DMS79 treated with DMSO at 0.1 percent for 48 hours (cell line): ENCODE data around the gene GLRX3.
"Not testable (repeated sequence)": the region's sequence is repeated elsewhere in the genome, so short reads cannot be mapped to it uniquely, and the experiment has no call there.

Experiments
- DNase-seq: peaks from one replicate; lab custom pipeline; 2025; lab: John Stamatoyannopoulos, UW

GLRX3 gene

DNA sequence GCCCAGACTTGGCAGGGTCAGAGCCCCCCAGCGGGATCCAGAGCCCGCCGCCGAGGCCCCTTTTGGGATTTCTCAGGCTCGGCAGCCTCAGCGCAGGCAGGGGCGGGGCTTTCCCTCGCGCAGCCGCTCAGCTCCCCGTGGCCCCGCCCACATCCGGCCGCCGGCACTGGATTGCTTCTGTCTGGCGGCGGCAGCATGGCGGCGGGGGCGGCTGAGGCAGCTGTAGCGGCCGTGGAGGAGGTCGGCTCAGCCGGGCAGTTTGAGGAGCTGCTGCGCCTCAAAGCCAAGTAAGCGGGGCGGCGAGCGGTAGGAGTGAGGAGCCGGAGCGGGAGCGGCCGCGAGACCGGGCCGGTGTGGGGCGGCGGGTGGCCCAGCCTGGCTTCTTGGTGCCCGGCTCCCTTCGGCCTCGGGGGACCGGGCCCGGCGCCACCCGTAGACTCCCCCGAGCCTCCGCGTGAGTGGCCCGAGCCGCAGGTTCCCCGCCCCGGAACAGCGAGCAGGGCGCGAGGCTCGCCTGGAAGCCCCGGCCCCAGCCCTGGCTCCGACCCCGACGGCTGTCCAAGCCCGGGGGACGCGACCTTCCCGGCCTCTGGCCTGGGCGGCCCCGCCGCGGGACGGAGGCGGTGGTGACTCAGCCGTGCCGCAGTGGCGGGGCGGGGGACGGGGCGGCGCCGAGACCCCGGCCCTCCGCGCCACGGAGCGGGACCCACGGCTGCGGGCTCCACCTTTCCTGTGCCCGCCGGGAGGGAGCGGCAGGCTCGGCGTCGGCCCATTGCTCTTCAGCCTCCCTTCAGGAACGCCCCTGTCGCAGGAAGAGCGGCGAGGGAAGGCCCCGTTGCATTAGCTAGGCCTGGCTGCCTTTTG is at the start of gene GLRX3:
Gene GLRX3, plus strand, starts transcription at position 166 of the 864 bp plus-strand sequence. Its CDS starts 30 bp downstream, at position 196.
- DNase-seq: peak; percentile 36

DNA sequence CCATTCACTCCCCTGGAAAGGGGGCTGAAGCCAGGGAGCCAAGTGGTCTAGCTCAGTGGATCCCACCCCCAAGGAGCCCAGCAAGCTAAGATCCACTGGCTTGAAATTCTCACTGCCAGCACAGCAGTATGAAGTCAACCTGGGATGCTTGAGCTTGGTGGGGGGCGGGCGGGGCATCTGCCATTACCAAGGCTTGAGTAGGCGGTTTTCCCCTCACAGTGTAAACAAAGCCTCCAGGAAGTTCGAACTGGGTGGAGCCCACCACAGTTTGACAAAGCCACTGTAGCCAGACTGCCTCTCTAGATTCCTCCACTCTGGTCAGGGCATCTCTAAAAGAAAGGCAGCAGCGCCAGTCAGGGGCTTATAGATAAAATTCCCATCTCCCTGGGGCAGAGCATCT is 45.6 kb upstream of the GLRX3 start:
- DNase-seq: not testable (repeated sequence)

DNA sequence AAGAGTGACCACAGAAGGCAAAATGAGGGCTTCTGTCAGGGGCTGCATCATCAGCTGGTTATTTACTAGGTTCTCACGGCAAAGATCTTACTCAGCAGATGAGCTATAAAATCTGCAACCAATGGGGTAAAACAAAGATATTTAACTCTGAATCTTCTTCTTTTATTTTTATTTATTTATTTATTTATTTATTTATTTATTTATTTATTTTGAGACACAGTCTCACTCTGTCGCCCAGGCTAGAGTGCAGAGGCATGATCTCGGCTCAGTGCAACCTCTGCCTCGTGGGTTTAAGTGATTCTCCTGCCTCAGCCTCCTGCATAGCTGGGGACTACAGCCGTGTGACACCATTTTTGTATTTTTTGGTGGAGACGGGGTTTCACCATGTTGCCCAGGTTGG is 36.8 kb upstream of the GLRX3 start:
- DNase-seq: no peak

DNA sequence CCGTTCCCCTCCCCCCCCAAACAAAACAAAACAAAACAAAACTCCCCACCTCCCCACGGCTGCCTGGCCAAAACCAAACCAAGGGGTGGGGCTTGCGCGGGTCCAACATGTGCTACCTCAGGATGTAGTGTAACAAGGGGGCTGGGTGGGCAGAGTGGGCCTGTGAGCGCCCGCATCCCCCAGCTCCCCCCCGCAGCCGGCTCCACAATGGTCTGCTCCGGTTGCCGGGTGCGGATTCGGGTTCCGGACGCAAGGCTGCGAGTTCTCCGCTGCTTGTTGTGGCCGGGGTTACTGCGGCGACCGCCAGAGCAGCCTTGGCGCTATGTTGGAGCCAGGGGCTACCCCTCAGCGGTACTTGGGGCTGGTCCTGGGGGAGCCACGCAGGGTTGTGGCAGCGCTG is 30.5 kb upstream of the GLRX3 start:
- DNase-seq: no peak

GRCh38 chr10:130108146-130108545 is 28.0 kb upstream of the GLRX3 start:
- not testable (repeated sequence) for DNase-seq

DNA sequence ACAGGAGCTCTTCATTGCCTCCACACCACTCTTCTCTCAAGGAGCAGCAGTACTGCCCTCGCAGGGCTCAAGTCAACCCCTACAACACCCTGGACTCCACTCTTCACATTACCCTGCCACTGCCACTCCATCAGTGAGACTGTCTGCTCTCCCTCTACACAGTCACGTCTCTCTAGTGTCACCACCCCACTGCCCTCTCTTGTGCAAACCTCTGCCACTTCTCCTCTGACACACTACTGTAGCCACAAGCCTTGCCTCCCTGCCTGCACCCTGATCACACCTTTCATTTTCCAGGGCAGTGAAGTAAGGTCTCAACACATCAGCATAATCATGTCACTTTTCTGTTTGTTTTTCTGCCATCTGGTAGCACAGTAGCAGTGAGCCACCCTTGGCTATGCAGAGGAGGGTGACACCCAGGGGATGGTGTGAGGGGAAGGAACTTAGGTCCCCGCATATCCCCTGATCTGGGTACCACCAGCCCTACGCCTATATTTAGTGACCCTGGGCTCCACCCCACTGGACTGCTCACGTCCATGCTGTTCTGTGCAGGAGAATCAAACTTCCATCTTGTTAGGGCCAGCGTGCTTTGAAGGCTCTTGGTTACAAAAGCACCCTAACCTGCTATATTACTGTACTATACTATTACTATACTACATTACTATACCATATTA is 27.1 kb upstream of the GLRX3 start:
- DNase-seq: no peak

GRCh38 chr10:130109796-130110245 is 26.4 kb upstream of the GLRX3 start:
- DNase-seq: peak; percentile 64

DNA sequence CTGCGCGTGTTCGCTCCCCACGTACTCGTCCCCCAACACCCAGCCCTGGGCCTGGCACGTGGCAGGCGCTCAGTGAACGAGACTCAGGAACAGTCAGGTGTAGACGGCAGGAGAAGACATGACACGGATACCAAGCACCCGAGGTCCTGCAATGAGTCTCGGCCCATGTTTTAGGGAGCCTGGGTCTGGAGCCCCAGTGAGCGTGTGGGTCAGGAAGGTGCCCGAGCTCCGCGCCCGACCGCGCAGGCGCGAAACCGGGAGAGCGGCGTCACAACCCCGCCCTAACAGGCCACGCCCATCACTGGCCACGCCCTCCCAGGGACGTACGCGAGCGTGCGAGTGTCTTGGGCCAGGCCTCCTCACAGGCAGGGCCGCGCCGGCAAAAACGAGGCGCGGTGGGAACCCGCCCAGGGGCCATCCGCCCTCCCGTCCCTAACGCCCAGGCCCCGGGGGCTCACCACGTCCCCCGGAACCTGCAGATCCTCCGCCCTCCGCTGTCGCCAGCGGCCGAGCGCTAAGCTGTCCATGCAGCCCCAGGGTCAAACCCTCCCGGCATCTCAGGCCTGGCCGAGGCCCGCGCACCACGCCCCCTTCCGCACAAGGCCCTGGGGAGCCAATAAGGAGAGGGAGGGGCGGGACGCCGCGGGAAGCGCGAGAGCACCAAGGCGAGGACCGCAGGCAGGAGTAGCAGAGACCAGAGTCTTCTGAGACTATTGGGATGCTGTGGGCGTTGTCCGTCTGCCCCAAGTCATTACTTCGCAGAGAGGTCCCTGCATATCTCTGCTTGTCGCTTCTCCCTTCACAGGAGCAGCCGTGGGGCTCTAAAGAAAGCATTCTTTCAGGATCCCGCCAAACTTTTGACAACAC is 25.7 kb upstream of the GLRX3 start, which contains the start of gene C10orf143:
Gene C10orf143, minus strand, starts transcription at position 585 of the 867 bp plus-strand sequence. Its CDS starts 58 bp downstream, at position 527.
- DNase-seq: peak; percentile 78

GRCh38 chr10:130111113-130111851 is 24.9 kb upstream of the GLRX3 start:
- DNase-seq: peak; percentile 78

DNA sequence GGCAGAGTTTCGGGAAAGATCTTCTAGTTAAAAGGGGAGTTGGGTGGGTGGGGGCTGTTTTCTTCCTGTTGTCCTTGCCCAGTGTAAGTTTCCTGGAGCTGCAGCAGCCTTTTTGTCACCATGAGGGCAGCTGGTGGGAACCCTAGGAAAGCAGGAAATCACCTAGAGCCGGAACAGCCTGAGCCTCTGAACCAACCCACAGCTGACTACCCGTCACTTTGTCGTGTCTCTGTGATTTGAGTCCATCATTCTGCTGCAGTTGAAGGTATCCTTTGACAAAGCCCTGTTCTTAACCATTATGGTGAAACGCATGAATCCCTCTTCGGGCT is 24.4 kb upstream of the GLRX3 start:
- no peak for DNase-seq

GRCh38 chr10:130112821-130113220 is 23.4 kb upstream of the GLRX3 start:
- DNase-seq: no peak

DNA sequence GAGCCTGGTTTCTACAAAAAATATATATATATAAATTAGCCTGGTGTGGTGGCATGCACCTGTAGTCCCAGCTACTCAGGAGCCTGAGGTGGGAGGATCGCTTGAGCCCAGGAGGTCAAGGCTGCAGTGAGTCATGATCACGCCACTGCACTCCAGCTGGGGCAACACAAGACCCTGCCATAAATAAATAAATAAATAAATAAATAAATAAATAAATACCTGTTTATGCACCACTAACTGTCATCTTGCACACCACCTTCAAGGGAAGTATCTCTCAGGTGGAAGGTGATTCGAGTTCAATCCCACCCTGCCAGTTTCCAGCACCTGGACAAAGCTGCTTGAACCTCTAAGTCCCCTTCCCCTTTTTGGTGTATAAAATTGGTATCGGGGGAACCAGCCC is 19.2 kb upstream of the GLRX3 start:
- DNase-seq: not testable (repeated sequence)

DNA sequence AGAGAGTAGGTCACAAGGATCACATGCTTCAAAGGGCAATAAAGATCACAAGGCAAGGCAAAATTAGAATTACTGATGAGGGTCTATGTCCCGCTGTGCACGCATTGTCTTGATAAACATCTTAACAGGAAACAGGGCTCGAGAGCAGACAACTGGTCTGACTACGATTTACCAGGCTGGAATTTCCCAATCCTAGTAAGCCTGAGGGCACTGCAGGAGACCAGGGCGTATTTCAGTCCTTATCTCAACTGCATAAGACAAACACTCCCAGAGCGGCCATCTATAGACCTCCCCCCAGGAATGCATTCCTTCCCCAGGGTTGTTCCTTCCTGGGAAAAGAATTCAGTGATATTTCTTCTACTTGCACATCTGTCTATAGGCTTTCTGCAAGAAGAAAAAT is 18.7 kb upstream of the GLRX3 start:
- DNase-seq: not testable (repeated sequence)

GRCh38 chr10:130121486-130122079 is 14.6 kb upstream of the GLRX3 start:
- DNase-seq: peak; percentile 4

- peak; percentile 34 for DNase-seq
Observed at GRCh38 chr10:130127364-130128061, 8.7 kb upstream of the GLRX3 start.

DNA sequence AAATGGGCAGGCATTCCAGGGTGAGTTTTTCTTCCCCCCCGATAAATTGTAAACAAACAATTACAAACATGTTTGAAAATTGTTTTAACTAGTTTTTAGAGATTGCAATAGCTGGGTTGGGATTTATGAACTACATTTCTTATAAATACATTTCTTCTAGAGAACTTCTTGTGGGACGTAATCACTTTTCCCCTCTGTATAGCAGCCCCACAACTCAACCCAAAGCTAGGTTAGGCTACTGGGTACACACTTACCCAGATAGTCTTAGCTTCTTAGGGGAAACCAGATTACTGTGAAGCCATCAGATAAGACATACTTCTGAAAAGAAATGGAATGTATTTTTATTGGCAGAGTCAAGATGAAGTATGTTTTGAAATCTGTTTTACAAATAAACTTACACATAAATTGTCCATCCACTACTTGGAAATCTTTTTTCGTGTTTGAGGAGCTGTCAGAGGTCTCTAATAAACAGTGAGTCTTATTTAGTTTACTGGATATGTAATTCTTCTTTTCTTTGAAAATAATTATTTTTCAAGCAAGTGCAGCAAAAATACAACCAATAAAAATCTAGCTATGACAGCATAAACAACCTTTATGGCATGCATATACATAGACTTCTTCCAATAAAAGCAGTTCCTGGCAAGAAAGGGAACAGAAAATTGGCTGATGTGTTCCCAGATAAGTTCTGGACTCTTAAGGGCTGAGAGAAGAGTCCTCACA is 8.0 kb upstream of the GLRX3 start:
- no peak for DNase-seq

DNA sequence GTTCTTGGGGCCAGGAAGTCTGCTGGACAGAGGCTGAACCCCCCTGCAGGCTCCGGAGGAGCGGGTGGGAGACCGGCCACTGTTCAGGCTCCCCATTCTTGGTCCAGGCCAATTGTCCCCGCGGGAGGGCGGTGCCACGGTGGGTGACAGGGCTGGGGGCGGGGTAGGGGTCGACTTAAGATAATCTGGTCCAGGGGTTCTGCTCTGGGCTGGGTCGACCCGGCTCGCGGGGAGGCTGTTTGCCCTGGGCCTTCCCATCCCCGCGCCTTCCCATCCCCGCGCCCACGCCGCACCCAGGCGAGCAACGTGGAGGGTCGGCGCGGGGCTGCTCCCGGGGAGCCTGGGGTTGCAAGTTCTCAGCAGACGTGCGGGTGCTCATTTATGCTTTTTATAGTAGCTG is 7.3 kb upstream of the GLRX3 start:
- no peak for DNase-seq

GRCh38 chr10:130135676-130136225 is 440 bp upstream of the GLRX3 start:
- DNase-seq: no peak

GRCh38 chr10:130137090-130137448 is 878 bp downstream of the GLRX3 start:
- no peak for DNase-seq
